HFF-Myc (cell line): Measurements from ENCODE around the gene SCYGR4.

Experiments
- DNase-seq: peaks from one replicate; pipeline ENCODE4 v3.0.0-alpha.2; 2011; ENCODE audit warnings: low read depth; ENCODE audit errors: extremely low read depth
- H3K4me3 ChIP-seq: replicated peaks from 2 replicates; pipeline ENCODE4 v1.5.1; 2011; ENCODE audit warnings: low read depth, mild to moderate bottlenecking, control low read depth, low read length
- CTCF ChIP-seq: IDR thresholded peaks from 2 replicates; pipeline ENCODE4 v1.5.1; 2012; ENCODE audit warnings: mild to moderate bottlenecking, low read depth, low read length, control low read depth; ENCODE audit errors: missing control alignments

The SCYGR4 gene

GRCh38 chr2:227602358-227602757 is 14.9 kb upstream of the SCYGR4 start:
- H3K4me3 ChIP-seq = no peak overlapping the region
- TF ChIP-seq CTCF = no peak
- DNase-seq = no peak

- H3K4me3 ChIP-seq = no peak overlapping the region
- no peak for TF ChIP-seq CTCF
- no peak for DNase-seq
These were observed 10.8 kb upstream of the SCYGR4 start for GRCh38 chr2:227606476-227606875.

- no peak overlapping the region for H3K4me3 ChIP-seq
- no peak for TF ChIP-seq CTCF
- DNase-seq = no peak
These were observed 9.4 kb upstream of the SCYGR4 start for GRCh38 chr2:227607941-227608340.

GRCh38 chr2:227608561-227609338 is 8.5 kb upstream of the SCYGR4 start:
- H3K4me3 ChIP-seq = no peak overlapping the region
- no peak for DNase-seq
- TF ChIP-seq CTCF = no peak

GRCh38 chr2:227610123-227610522 is 7.2 kb upstream of the SCYGR4 start:
- no peak for DNase-seq
- H3K4me3 ChIP-seq = no peak overlapping the region
- no peak for TF ChIP-seq CTCF

GRCh38 chr2:227612546-227613271 is 4.6 kb upstream of the SCYGR4 start:
- H3K4me3 ChIP-seq = no peak overlapping the region
- DNase-seq = no peak
- no peak for TF ChIP-seq CTCF
